ENCODE measurements around the gene STIMATE. TPM values are rescaled to one million over a fixed set of nuclear protein-coding genes. Genes with fewer than 3 reads are reported as not detected.

The STIMATE gene
- total RNA-seq, 2 donors from 2014 or later: 7.2 to 20.5 TPM

GRCh38 chr3:52800079-52800478 is 97.3 kb downstream of the STIMATE start:
- no peak overlapping the region for H3K27ac ChIP-seq
- 76% methylated on average over 7 of the region's 7 CpGs for WGBS
- no peaks in the 10 kb centered on the region for H3K9me3 ChIP-seq
- no peaks in the 10 kb centered on the region for H3K4me1 ChIP-seq (replicated peaks)
- no peak overlapping the region for H3K4me3 ChIP-seq
- H3K27me3 ChIP-seq (replicated peaks; ENCODE audit: insufficient read depth): peaks cover 2% of the 10 kb centered on the region
- TF ChIP-seq, protein P1, sequence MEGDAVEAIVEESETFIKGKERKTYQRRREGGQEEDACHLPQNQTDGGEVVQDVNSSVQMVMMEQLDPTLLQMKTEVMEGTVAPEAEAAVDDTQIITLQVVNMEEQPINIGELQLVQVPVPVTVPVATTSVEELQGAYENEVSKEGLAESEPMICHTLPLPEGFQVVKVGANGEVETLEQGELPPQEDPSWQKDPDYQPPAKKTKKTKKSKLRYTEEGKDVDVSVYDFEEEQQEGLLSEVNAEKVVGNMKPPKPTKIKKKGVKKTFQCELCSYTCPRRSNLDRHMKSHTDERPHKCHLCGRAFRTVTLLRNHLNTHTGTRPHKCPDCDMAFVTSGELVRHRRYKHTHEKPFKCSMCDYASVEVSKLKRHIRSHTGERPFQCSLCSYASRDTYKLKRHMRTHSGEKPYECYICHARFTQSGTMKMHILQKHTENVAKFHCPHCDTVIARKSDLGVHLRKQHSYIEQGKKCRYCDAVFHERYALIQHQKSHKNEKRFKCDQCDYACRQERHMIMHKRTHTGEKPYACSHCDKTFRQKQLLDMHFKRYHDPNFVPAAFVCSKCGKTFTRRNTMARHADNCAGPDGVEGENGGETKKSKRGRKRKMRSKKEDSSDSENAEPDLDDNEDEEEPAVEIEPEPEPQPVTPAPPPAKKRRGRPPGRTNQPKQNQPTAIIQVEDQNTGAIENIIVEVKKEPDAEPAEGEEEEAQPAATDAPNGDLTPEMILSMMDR (IDR thresholded peaks at IDR 0.05): no peak
- TF ChIP-seq POLR2AphosphoS5 (IDR thresholded peaks at IDR 0.05) (no peak), POLR2A (IDR thresholded peaks at IDR 0.05) (no peak)
- no peak for DNase-seq (ENCODE audit: low spot score)
- intact Hi-C loops (cut with DNase I): no loop called here
- no peaks in the 10 kb centered on the region for H3K36me3 ChIP-seq

- WGBS: 65% methylated on average over 14 of the region's 14 CpGs
- Histone ChIP-seq H3K9me3 (no peaks in the 10 kb centered on the region), H3K27ac (no peak overlapping the region), H3K4me1 (replicated peaks) (no peaks in the 10 kb centered on the region), H3K27me3 (replicated peaks; ENCODE audit: insufficient read depth) (no peaks in the 10 kb centered on the region), H3K36me3 (no peaks in the 10 kb centered on the region), H3K4me3 (no peak overlapping the region)
- TF ChIP-seq POLR2AphosphoS5 (IDR thresholded peaks at IDR 0.05): no peak
- intact Hi-C loops (cut with DNase I): no loop called here
- DNase-seq (ENCODE audit: low spot score): no peak
These were observed 98.3 kb downstream of the STIMATE start for GRCh38 chr3:52798978-52799476.

- H3K9me3 ChIP-seq: no peaks in the 10 kb centered on the region
- no peak overlapping the region for H3K4me3 ChIP-seq
- WGBS: 73% methylated on average over 10 of the region's 10 CpGs
- TF ChIP-seq, protein P1 (IDR thresholded peaks at IDR 0.05): no peak
- no peak for TF ChIP-seq POLR2AphosphoS5 (IDR thresholded peaks at IDR 0.05)
- TF ChIP-seq POLR2A (IDR thresholded peaks at IDR 0.05): no peak
- no peak overlapping the region for H3K27ac ChIP-seq
- H3K27me3 ChIP-seq (replicated peaks; ENCODE audit: insufficient read depth): no peaks in the 10 kb centered on the region
- DNase-seq (ENCODE audit: low spot score): no peak
- no peaks in the 10 kb centered on the region for H3K4me1 ChIP-seq (replicated peaks)
- intact Hi-C loops (cut with DNase I): no loop called here
- H3K36me3 ChIP-seq: no peaks in the 10 kb centered on the region
These were observed 98.9 kb downstream of the STIMATE start for GRCh38 chr3:52798376-52798977.

GRCh38 chr3:52796411-52796810 is 100.9 kb downstream of the STIMATE start:
- no peaks in the 10 kb centered on the region for H3K27me3 ChIP-seq (replicated peaks; ENCODE audit: insufficient read depth)
- no peak for DNase-seq (ENCODE audit: low spot score)
- no peaks in the 10 kb centered on the region for H3K36me3 ChIP-seq
- H3K4me1 ChIP-seq (replicated peaks): no peaks in the 10 kb centered on the region
- no peak overlapping the region for H3K4me3 ChIP-seq
- no peaks in the 10 kb centered on the region for H3K9me3 ChIP-seq
- intact Hi-C loops (cut with DNase I): no loop called here
- no peak overlapping the region for H3K27ac ChIP-seq
- WGBS: 89% methylated on average over 9 of the region's 9 CpGs
- TF ChIP-seq, protein P1 (IDR thresholded peaks at IDR 0.05): no peak
- no peak for TF ChIP-seq POLR2AphosphoS5 (IDR thresholded peaks at IDR 0.05)
- TF ChIP-seq POLR2A (IDR thresholded peaks at IDR 0.05): no peak

DNA sequence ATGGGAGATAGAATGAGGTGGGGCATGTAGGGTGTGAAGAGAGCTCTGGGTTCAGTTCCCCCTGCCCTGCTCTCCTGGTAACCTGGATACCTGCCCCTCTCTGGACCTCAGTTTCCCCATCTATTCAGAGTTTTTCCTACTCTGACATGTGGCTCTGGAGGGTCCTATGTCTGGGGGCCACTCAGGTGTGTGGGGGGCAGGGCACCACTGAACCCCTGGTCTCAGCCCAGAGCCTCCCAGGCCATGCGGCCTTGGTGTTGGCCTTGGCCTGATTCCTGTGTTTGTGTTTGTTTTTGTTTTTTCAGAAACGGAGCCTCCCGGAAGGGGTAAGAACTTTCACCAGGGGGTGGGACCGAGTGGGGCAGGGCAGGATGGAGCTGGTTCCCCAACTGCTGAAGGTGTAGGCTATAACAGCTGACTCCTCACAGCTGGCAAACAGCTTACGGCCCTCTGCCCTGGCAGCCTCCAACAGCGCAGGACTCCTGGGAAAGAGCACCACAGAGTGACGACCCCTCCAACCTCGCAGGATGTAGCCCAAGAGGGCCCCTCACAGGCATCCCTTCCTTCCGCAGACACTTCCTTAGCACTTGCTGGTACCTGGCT is 101.9 kb downstream of the STIMATE start:
- no peaks in the 10 kb centered on the region for H3K4me1 ChIP-seq (replicated peaks)
- TF ChIP-seq, protein P1 (IDR thresholded peaks at IDR 0.05): no peak
- TF ChIP-seq POLR2AphosphoS5 (IDR thresholded peaks at IDR 0.05): no peak
- TF ChIP-seq POLR2A (IDR thresholded peaks at IDR 0.05): no peak
- H3K36me3 ChIP-seq: no peaks in the 10 kb centered on the region
- no peak overlapping the region for H3K27ac ChIP-seq
- no peaks in the 10 kb centered on the region for H3K27me3 ChIP-seq (replicated peaks; ENCODE audit: insufficient read depth)
- no peaks in the 10 kb centered on the region for H3K9me3 ChIP-seq
- no peak overlapping the region for H3K4me3 ChIP-seq
- intact Hi-C loops (cut with DNase I): no loop called here
- DNase-seq (ENCODE audit: low spot score): no peak
- WGBS: 50% methylated on average over 9 of the region's 9 CpGs

Data from prostate gland (tissue), 2 donors.